ENCODE measurements around the gene COPS7B.

The COPS7B gene

GRCh38 chr2:231856959-231857358 lies 70.7 kb downstream of the COPS7B start:
- Histone ChIP-seq H3K9ac (ENCODE audit: low read length) (no peak overlapping the region), H2AFZ (ENCODE audit: low read depth, low read length) (no peak overlapping the region), H3K79me2 (ENCODE audit: low read length) (no peaks in the 10 kb centered on the region), H3K9me3 (ENCODE audit: insufficient read depth, low read length) (no peaks in the 10 kb centered on the region), H3K27me3 (ENCODE audit: low read depth, low read length) (no peaks in the 10 kb centered on the region), H3K4me1 (ENCODE audit: low read length) (no peaks in the 10 kb centered on the region), H3K36me3 (replicated peaks; ENCODE audit: low read depth, low read length) (no peaks in the 10 kb centered on the region), H3K4me2 (ENCODE audit: low read length) (no peak overlapping the region), H3K4me3 (ENCODE audit: low read length) (no peak overlapping the region), H3K27ac (ENCODE audit: low read length) (no peak overlapping the region), H4K20me1 (ENCODE audit: insufficient read depth, low read length) (no peaks in the 10 kb centered on the region)
- TF ChIP-seq EZH2phosphoT487 (IDR thresholded peaks at IDR 0.05; ENCODE audit: low read depth): no peak
- TF ChIP-seq CTCF (IDR thresholded peaks at IDR 0.05; ENCODE audit: low read depth, low read length): no peak

Data from OCI-LY3 (cell line).